ENCODE data around the gene EFHC2.

DNA sequence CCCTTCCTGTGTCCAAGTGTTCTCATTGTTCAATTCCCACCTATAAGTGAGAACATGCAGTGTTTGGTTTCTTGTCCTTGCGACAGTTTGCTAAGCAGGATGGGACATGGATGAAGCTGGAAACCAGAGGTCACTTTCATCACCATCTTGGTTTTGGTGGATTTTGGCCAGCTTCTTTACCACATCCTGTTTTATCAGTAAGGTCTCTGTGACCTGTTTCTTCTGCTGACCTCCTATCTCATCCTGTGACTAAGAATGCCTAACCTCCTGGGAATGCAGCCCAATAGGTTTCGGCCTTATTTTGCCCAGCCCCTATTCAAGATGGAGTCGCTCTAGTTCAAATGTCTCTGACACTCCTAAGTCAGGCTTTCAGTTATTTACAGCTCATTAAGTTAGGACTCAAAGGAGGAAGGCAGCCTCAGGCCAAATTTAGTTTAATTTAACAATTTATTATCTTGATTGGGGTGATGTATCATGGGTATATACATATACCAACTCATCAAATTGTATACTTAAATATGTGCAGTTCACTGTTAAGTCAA lies 200.3 kb downstream of the EFHC2 start:
- TF ChIP-seq, protein P1, sequence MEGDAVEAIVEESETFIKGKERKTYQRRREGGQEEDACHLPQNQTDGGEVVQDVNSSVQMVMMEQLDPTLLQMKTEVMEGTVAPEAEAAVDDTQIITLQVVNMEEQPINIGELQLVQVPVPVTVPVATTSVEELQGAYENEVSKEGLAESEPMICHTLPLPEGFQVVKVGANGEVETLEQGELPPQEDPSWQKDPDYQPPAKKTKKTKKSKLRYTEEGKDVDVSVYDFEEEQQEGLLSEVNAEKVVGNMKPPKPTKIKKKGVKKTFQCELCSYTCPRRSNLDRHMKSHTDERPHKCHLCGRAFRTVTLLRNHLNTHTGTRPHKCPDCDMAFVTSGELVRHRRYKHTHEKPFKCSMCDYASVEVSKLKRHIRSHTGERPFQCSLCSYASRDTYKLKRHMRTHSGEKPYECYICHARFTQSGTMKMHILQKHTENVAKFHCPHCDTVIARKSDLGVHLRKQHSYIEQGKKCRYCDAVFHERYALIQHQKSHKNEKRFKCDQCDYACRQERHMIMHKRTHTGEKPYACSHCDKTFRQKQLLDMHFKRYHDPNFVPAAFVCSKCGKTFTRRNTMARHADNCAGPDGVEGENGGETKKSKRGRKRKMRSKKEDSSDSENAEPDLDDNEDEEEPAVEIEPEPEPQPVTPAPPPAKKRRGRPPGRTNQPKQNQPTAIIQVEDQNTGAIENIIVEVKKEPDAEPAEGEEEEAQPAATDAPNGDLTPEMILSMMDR (IDR thresholded peaks at IDR 0.05): no peak
- TF ChIP-seq POLR2A (IDR thresholded peaks at IDR 0.05) (no peak), POLR2AphosphoS5 (IDR thresholded peaks at IDR 0.05) (no peak), EP300 (IDR thresholded peaks at IDR 0.05) (no peak)

All from suprapubic skin (tissue), 4 donors.